ENCODE data around the gene DENND6A.
"Not testable (repeated sequence)": the region's sequence is repeated elsewhere in the genome, so short reads cannot be mapped to it uniquely, and the experiment has no call there.

Gene DENND6A, protein sequence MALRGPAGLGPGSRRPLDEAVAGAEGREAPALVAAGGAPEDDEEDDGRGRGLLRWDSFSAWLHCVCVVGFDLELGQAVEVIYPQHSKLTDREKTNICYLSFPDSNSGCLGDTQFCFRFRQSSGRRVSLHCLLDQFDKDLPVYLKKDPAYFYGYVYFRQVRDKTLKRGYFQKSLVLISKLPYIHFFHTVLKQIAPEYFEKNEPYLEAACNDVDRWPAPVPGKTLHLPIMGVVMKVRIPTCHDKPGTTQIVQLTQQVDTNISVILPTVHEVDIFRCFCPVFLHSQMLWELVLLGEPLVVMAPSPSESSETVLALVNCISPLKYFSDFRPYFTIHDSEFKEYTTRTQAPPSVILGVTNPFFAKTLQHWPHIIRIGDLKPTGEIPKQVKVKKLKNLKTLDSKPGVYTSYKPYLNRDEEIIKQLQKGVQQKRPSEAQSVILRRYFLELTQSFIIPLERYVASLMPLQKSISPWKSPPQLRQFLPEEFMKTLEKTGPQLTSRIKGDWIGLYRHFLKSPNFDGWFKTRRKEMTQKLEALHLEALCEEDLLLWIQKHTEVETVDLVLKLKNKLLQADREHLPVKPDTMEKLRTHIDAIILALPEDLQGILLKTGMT

GRCh38 chr3:57692396-57693147 lies at the start of gene DENND6A:
Gene DENND6A (minus strand): TSS chr3:57693077. CDS start chr3:57693018, 59 bp downstream.
- peak; percentile 92 for DNase-seq

DNA sequence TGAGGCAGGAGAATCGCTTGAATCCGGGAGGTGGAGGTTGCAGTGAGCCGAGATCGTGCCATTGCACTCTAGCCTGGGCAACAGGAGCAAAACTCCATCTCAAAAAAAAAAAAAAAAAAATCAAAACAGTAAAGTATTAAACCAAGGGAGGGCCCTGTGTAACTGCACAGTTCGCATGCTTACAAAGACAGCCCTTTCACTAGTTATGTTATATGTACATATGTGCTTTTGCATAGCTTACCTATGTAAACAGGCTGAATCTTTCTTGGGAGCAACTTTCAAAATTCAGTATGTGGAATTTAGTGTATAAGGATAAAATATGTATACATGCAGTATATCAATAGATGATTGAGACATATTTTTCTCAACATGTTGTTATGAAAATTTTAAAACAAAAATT lies 47.1 kb upstream of the DENND6A start:
- DNase-seq, result no peak

- no peak for DNase-seq
These were observed 45.5 kb upstream of the DENND6A start for GRCh38 chr3:57738391-57738790.

DNA sequence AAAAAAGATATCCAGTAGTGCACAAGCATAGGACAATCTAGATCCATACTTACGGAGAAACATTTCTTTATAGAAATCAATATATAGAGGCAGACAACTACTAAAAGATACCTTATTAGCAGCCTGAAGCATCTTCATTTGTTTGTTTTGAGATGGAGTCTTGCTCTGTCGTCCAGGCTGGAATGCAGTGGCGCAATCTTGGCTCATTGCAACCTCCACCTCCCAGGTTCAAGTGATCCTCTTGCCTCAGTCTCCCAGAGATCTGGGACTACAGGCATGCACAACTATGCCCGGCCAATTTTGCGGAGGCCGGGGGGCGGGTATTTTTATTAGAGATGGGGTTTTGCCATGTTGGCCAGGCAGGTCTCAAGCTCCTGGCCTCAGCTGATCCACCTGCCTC lies 45.0 kb upstream of the DENND6A start:
- DNase-seq, result no peak

DNA sequence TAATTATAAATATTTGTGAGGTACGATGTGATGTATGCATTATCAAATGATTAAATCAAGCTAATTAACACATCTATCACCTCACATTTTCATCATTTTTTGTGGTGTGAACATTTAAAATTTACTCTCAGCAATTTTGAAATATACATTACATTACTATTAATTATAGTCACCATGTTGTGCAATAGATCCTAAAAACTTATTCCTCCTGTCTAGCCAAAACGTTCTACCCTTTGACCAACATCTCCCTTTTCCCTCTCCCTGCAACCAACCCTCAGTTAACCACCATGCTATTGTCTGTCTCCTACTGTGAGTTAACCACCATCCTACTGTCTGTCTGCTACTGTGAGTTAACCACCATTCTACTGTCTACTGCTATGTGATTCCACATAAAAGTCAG lies 42.5 kb upstream of the DENND6A start:
- no peak for DNase-seq

DNA sequence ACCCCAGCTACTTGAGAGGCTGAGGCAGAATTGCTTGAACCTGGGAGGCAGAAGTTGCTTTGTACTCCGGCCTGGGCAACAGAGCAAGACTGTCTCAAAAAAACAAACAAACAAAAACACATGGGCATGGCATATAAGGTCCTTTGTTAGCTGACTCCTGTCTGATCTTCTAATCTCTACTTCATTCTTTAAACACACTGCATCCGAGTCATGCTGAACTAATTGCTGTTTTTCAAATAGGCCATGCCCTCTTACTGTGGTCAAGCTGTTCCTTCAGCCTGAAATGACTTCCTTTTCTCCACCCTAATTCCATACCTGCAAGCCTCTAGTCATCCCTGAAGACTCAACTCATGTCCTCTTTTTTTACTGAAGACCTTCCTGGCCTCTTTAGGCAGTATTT lies 40.9 kb upstream of the DENND6A start:
- no peak for DNase-seq

DNA sequence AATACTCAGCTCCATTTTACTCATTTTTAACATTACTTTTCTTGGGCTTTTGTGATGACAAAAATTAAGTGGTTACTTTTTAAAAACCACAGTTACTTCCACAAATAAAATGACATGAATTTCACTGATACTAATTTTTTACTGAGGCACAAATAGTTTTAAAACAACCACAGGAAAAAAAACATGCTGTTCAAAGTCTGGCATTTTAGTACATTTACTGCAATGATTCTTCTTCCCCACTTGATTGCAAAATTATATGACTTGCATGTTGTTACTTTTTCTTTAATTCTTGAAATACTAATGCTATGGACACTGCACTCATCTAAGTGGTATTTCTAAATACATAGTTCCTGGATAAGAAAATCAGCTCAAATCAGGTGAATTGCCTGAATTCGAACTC lies 38.4 kb upstream of the DENND6A start:
- DNase-seq, result peak; percentile 24

DNA sequence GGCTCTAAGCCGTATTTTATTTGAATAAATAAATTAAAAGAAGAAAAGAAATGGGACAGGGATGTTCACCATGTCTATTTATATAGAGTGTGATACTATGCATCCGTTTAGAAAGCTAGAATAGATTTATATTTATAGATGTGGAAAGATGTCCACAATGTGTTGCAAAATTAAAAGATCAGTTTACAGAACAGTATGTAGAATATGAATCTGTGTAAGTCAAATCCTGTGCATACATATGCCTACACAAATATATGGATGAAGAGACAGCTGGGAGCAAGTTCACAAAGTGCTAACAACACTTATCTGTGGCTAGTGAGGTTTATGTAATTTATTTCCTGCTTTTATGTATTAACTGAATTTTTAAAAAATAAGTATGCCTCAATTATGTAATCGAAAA lies 37.8 kb upstream of the DENND6A start:
- no peak for DNase-seq

DNA sequence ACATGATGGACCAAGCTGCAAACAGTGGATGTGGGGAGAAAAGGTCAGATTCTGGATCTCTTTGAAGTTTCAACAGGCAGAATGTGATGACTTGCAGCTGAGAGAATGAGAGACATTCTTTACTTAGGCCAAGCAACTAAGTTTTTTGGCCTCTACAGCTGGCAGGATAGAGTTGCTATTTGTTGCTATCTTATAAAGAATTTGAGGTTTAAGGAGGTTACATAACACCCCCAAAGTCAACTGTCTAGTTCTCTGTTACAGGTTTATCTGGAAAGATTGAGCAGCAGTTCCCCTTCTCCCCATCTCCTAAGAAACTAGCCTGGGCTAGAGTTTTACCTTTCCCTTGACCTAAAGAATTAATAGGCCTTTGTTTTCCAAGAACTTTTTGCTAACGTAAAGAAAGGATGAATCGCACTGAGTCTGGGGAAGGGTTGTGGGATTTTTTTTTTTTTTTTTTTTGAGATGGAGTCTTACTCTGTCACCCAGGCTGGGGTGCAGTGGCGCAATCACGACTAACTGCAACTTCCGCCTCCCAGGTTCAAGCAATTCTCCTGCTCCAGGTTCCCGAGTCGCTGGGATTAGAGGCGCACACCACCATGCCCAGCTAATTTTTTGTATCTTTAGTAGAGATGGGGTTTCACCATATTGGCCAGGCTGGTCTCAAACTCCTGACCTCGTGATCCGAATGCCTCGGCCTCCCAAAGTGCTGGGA lies 36.6 kb upstream of the DENND6A start:
- no peak for DNase-seq

DNA sequence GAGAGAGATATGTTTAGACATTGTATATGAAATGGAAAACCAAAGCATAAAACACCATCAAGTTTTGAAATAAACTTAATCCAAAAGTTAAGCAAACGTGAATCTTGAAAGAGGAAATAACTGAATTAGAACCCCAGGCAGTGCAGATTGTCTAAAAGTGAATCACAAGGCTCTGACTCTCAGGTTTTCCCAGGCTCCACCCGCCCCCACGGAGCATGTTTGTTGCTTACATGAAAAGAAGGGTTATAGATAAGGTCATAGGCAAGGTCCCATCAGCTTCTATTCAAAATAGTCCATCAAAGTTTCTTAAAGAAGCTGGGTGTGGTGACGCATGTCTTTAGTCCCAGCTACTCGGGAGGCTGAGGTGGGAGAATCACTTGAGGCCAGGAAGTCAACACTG lies 34.2 kb upstream of the DENND6A start:
- no peak for DNase-seq

DNA sequence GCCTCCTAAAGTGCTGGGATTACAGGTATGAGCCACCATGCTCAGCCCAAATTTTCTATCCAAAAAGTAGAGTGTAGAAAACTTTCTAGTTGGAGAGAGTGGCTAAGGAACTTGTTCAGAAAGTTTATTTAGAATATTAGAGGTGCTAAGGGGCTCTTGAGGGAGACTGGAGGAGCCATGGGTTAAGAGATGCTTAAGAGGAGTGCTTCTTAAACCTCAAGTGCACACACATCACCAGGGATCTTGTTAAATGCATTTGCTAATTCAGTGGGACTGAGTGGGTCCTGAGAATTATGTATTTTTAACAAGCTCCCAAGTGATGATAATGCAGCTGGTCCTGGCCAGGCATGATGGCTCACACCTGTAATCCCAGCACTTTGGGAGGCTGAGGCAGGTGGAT lies 33.5 kb upstream of the DENND6A start:
- no peak for DNase-seq

GRCh38 chr3:57718118-57718517 lies 25.2 kb upstream of the DENND6A start:
- no peak for DNase-seq

DNA sequence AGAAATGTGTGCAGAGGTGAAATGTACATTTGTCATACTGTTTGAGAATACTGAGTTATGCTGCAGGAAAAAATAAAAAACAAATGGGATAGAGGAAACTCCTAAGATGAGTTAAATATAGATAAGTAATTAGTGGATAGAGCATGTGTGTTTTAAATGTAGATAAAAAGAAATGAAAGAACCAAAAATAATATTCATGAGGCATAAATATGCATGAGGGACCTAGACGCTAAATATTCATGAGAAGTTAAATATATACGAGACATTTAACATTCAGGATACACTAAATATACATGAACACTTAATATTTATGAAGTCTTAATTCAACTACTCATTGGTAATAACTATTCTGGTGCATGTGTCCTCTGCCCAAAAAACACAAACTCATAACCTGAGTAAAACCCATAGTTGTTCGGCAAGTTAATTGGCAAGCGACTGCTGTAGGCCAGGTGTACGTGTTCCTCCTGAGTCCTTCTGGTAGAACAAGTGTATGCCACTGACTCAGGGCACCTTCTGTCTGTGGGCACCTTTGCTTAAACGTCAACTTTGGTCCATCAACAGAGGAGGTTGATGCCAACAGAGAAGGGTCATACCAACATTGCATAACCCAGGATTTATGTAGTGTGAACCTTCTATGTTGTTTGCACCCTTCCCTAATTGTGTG lies 24.5 kb upstream of the DENND6A start:
- no peak for DNase-seq

GRCh38 chr3:57715686-57716085 lies 22.8 kb upstream of the DENND6A start:
- no peak for DNase-seq

DNA sequence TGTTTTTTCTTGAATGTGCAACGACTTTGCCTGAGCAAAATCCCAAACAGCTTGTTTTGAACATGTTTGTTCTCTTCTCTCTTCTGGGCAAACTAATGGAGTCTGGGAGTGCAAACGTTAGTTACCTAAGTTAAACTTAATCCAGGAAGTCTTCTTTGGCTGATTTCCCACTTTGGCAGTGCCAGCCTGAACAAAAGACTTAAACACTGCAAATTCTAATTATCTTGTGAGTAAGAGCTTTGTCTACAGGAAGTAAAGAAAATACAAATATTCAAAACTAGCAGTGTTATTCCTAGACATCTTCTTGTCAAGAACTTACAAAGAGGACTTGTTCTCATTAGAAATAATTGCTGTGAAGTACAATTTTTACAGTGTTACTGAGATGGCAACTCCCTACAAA lies 16.7 kb upstream of the DENND6A start:
- DNase-seq, result no peak

GRCh38 chr3:57709031-57709430 lies 16.2 kb upstream of the DENND6A start:
- DNase-seq, result no peak

DNA sequence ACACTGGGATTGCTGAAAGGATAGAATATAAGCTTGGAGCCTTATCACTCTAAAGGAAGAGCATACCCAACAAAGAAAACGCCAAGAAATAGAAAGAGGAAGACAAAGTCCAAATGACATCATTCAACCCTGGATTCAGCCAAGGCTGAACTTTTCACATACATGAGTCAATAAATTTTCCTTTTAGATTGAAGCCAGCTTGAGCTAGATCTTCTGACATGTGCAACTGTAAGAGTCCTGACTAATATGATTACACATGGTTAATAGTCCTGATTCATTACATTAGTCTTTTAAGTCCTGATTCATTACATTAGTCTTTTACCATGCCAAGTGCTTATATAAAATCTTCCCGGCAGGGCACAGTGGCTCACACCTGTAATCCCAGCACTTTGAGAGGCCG lies 13.6 kb upstream of the DENND6A start:
- peak; percentile 83 for DNase-seq

- DNase-seq, result not testable (repeated sequence)
These were observed 12.5 kb upstream of the DENND6A start for GRCh38 chr3:57705351-57705750.

GRCh38 chr3:57701781-57702180 lies 8.9 kb upstream of the DENND6A start:
- no peak for DNase-seq

GRCh38 chr3:57700737-57701136 lies 7.9 kb upstream of the DENND6A start:
- DNase-seq, result no peak

GRCh38 chr3:57699591-57699990 lies 6.7 kb upstream of the DENND6A start:
- DNase-seq, result no peak

- DNase-seq, result peak; percentile 37
These were observed 4.0 kb upstream of the DENND6A start for GRCh38 chr3:57696801-57697321.

All from fibroblast of skin of right quadriceps (primary cell).